Neutrophil (primary cell): Measurements from ENCODE around the gene RPL9.
"Not testable (repeated sequence)": the region's sequence is repeated elsewhere in the genome, so short reads cannot be mapped to it uniquely, and the experiment has no call there.

Source experiments
- H3K27ac ChIP-seq: fragments of 200-600 bp; sonication (generic); 2 replicates; pipeline ENCODE4 v1.5.1; 2016; ENCODE audit warnings: mild to moderate bottlenecking, moderate library complexity
- H3K27me3 ChIP-seq: fragments of 200-600 bp; sonication (generic); 2 replicates; pipeline ENCODE4 v1.6.0; 2016; ENCODE audit warnings: mild to moderate bottlenecking
- H3K36me3 ChIP-seq: fragments of 200-600 bp; sonication (generic); 2 replicates; pipeline ENCODE4 v1.5.1; 2017
- H3K4me1 ChIP-seq, 2 experiments: fragments of 200-600 bp in 1 of 2; sonication (generic) in 1 of 2; 1 replicate in 1 of 2; 2 replicates in 1 of 2; pipeline versions ENCODE4 v1.5.1 to v1.6.1; 2013 to 2016; ENCODE audit warnings: low read depth in 1 of 2, low read length in 1 of 2, mild to moderate bottlenecking in 1 of 2, moderate library complexity in 1 of 2; ENCODE audit not compliant: control insufficient read depth in 1 of 2, insufficient read depth in 1 of 2
- H3K4me3 ChIP-seq, 2 experiments: fragments of 200-600 bp in 1 of 2; sonication (generic) in 1 of 2; 1 replicate in 1 of 2; 2 replicates in 1 of 2; pipeline ENCODE4 v1.5.1; 2013 to 2016; ENCODE audit warnings: low read depth in 1 of 2, low read length in 1 of 2, mild to moderate bottlenecking in 1 of 2, moderate library complexity in 1 of 2
- H3K9me3 ChIP-seq: fragments of 200-600 bp; sonication (generic); 2 replicates; pipeline ENCODE4 v1.5.1; 2016
- CTCF ChIP-seq: fragments of 200-600 bp; sonication (generic); IDR thresholded peaks from 2 replicates; pipeline ENCODE4 v1.5.1; 2016; ENCODE audit warnings: antibody characterized with exemption

Gene RPL9

GRCh38 chr4:39426728-39427127, 32.0 kb downstream of the RPL9 start:
- Histone ChIP-seq H3K4me3 (no peak overlapping the region), H3K9me3 (no peaks in the 10 kb centered on the region), H3K36me3 (no peaks in the 10 kb centered on the region), H3K27me3 (no peaks in the 10 kb centered on the region), H3K4me1 (no peaks in the 10 kb centered on the region), H3K27ac (no peak overlapping the region)
- no peak for TF ChIP-seq CTCF

- not testable (repeated sequence) for H3K4me1 ChIP-seq, H3K36me3 ChIP-seq, H3K27ac ChIP-seq, H3K9me3 ChIP-seq, H3K27me3 ChIP-seq, H3K4me3 ChIP-seq
Observed at GRCh38 chr4:39425297-39425696, 33.4 kb downstream of the RPL9 start.

GRCh38 chr4:39422247-39422646, 36.5 kb downstream of the RPL9 start:
- H3K27me3 ChIP-seq: no peaks in the 10 kb centered on the region
- TF ChIP-seq CTCF: no peak
- no peaks in the 10 kb centered on the region for H3K36me3 ChIP-seq
- H3K9me3 ChIP-seq: no peaks in the 10 kb centered on the region
- no peak overlapping the region for H3K27ac ChIP-seq
- no peaks in the 10 kb centered on the region for H3K4me1 ChIP-seq
- H3K4me3 ChIP-seq: no peak overlapping the region

GRCh38 chr4:39415678-39416283, 42.9 kb downstream of the RPL9 start:
- Histone ChIP-seq H3K36me3 (no peaks in the 10 kb centered on the region), H3K27me3 (no peaks in the 10 kb centered on the region), H3K4me1 (no peaks in the 10 kb centered on the region), H3K9me3 (no peaks in the 10 kb centered on the region), H3K4me3 (no peak overlapping the region), H3K27ac (no peak overlapping the region)
- TF ChIP-seq CTCF: no peak

GRCh38 chr4:39411561-39411960, 47.2 kb downstream of the RPL9 start:
- not testable (repeated sequence) for H3K4me3 ChIP-seq, H3K27ac ChIP-seq, H3K9me3 ChIP-seq, H3K27me3 ChIP-seq, H3K4me1 ChIP-seq, H3K36me3 ChIP-seq

GRCh38 chr4:39410415-39410814, 48.3 kb downstream of the RPL9 start:
- Histone ChIP-seq H3K4me3 (no peak overlapping the region), H3K9me3 (no peaks in the 10 kb centered on the region), H3K4me1 (no peaks in the 10 kb centered on the region), H3K36me3 (no peaks in the 10 kb centered on the region), H3K27ac (no peak overlapping the region), H3K27me3 (no peaks in the 10 kb centered on the region)
- TF ChIP-seq CTCF: no peak

GRCh38 chr4:39407584-39407885, 51.2 kb downstream of the RPL9 start:
- TF ChIP-seq CTCF: no peak
- H3K4me1 ChIP-seq: no peaks in the 10 kb centered on the region
- no peak overlapping the region for H3K27ac ChIP-seq
- H3K36me3 ChIP-seq: no peaks in the 10 kb centered on the region
- H3K9me3 ChIP-seq: no peaks in the 10 kb centered on the region
- H3K4me3 ChIP-seq: no peak overlapping the region
- H3K27me3 ChIP-seq: no peaks in the 10 kb centered on the region
